HEK293 (cell line): ENCODE data around the gene BRINP2.

Experiments used
- CTCF ChIA-PET: fragments of 350-600 bp; formaldehyde crosslinking; extraction: SDS; loops from one replicate; lab custom pipeline; 2021; ENCODE audit warnings: antibody characterized with exemption; lab: Yijun Ruan, JAX
- POLR2A ChIA-PET: fragments of 300-600 bp; formaldehyde crosslinking; extraction: SDS; loops from one replicate; lab custom pipeline; 2020; ENCODE audit warnings: antibody characterized with exemption, inconsistent platforms; lab: Yijun Ruan, JAX
- H3K27ac ChIP-seq: fragments of 200-500 bp; sonication (Bioruptor generic); 2 replicates; pipeline ENCODE4 v1.5.1; 2014; ENCODE audit warnings: low read depth, low read length, control low read depth, inconsistent platforms; ENCODE audit errors: extremely low read depth
- H3K36me3 ChIP-seq, 2 experiments: fragments of 200-500 bp in 1 of 2; sonication (Bioruptor generic) in 1 of 2; 1 replicate in 1 of 2; 2 replicates in 1 of 2; pipeline ENCODE4 v1.5.1; 2014 to 2017; ENCODE audit warnings: inconsistent platforms in 2 of 2, low read length in 2 of 2; ENCODE audit not compliant: control insufficient read depth in 2 of 2, insufficient read depth in 1 of 2
- H3K4me1 ChIP-seq: fragments of 200-500 bp; sonication (Bioruptor generic); 2 replicates; pipeline ENCODE4 v1.5.1; 2014; ENCODE audit warnings: mild to moderate bottlenecking, low read length, inconsistent platforms; ENCODE audit not compliant: control insufficient read depth, insufficient read depth
- H3K4me3 ChIP-seq: 2 replicates; pipeline ENCODE4 v1.5.1; 2011; ENCODE audit warnings: low read depth, mild to moderate bottlenecking, control low read depth, low read length, moderate library complexity
- H3K9me3 ChIP-seq: fragments of 200-500 bp; sonication (Bioruptor generic); 2 replicates; pipeline ENCODE4 v1.5.1; 2014; ENCODE audit warnings: low read depth, low read length, inconsistent platforms; ENCODE audit not compliant: control insufficient read depth, insufficient read depth
- PRDM1 ChIP-seq: fragments of 450-650 bp; formaldehyde crosslinking; IDR thresholded peaks from 2 replicates; pipeline ENCODE4; 2016; ENCODE audit warnings: missing biosample characterization, missing genetic modification characterization
- RBAK ChIP-seq: fragments of 450-650 bp; formaldehyde crosslinking; IDR thresholded peaks from 2 replicates; pipeline ENCODE4 v1.5.1; 2016; ENCODE audit warnings: missing biosample characterization, missing genetic modification characterization
- REPIN1 ChIP-seq: fragments of 450-650 bp; formaldehyde crosslinking; IDR thresholded peaks from 2 replicates; pipeline ENCODE4 v1.5.1; 2017; ENCODE audit warnings: missing biosample characterization, missing genetic modification characterization, low read depth
- SCRT1 ChIP-seq: fragments of 450-650 bp; formaldehyde crosslinking; IDR thresholded peaks from 2 replicates; pipeline ENCODE4 v1.5.1; 2016; ENCODE audit warnings: missing biosample characterization, missing genetic modification characterization, borderline replicate concordance
- ZBTB1 ChIP-seq: fragments of 450-650 bp; formaldehyde crosslinking; IDR thresholded peaks from 2 replicates; pipeline ENCODE4 v1.5.1; 2016; ENCODE audit warnings: missing biosample characterization, missing genetic modification characterization
- ZBTB17 ChIP-seq: fragments of 450-650 bp; formaldehyde crosslinking; IDR thresholded peaks from 2 replicates; pipeline ENCODE4 v1.5.1; 2016; ENCODE audit warnings: missing biosample characterization, missing genetic modification characterization
- ZNF112 ChIP-seq: fragments of 450-650 bp; formaldehyde crosslinking; IDR thresholded peaks from 2 replicates; pipeline ENCODE4 v1.5.0; 2017; ENCODE audit warnings: missing biosample characterization, missing genetic modification characterization
- ZNF133 ChIP-seq: fragments of 450-650 bp; formaldehyde crosslinking; IDR thresholded peaks from 2 replicates; pipeline ENCODE4 v1.5.1; 2016; ENCODE audit warnings: missing biosample characterization, missing genetic modification characterization
- ZNF169 ChIP-seq: fragments of 450-650 bp; formaldehyde crosslinking; IDR thresholded peaks from 2 replicates; pipeline ENCODE4 v1.5.1; 2016; ENCODE audit warnings: missing biosample characterization, missing genetic modification characterization
- ZNF23 ChIP-seq: fragments of 450-650 bp; formaldehyde crosslinking; IDR thresholded peaks from 2 replicates; pipeline ENCODE4 v1.5.1; 2016; ENCODE audit warnings: missing biosample characterization, missing genetic modification characterization, borderline replicate concordance
- ZNF354C ChIP-seq: fragments of 450-650 bp; formaldehyde crosslinking; IDR thresholded peaks from 2 replicates; pipeline ENCODE4 v1.5.1; 2016; ENCODE audit warnings: missing biosample characterization, missing genetic modification characterization, low read depth, borderline replicate concordance
- ZNF37A ChIP-seq: fragments of 450-650 bp; IDR thresholded peaks from 2 replicates; pipeline ENCODE4 v1.5.1; 2018; ENCODE audit warnings: missing biosample characterization, missing genetic modification characterization
- ZNF423 ChIP-seq: fragments of 450-650 bp; formaldehyde crosslinking; IDR thresholded peaks from 2 replicates; pipeline ENCODE4 v1.5.1; 2016; ENCODE audit warnings: missing biosample characterization, missing genetic modification characterization
- ZNF530 ChIP-seq: fragments of 450-650 bp; formaldehyde crosslinking; IDR thresholded peaks from 2 replicates; pipeline ENCODE4 v1.5.1; 2016; ENCODE audit warnings: low read depth, missing biosample characterization, missing genetic modification characterization
- ZNF548 ChIP-seq: fragments of 450-650 bp; formaldehyde crosslinking; IDR thresholded peaks from 2 replicates; pipeline ENCODE4 v1.5.1; 2016; ENCODE audit warnings: missing biosample characterization, missing genetic modification characterization
- ZNF629 ChIP-seq: fragments of 450-650 bp; formaldehyde crosslinking; IDR thresholded peaks from 2 replicates; pipeline ENCODE4 v1.5.1; 2017; ENCODE audit warnings: missing biosample characterization, missing genetic modification characterization
- ZNF670 ChIP-seq: fragments of 450-650 bp; formaldehyde crosslinking; IDR thresholded peaks from 2 replicates; pipeline ENCODE4 v1.5.1; 2016; ENCODE audit warnings: missing biosample characterization, missing genetic modification characterization, low read depth
- ZNF677 ChIP-seq: fragments of 450-650 bp; IDR thresholded peaks from 2 replicates; pipeline ENCODE4 v1.5.0; 2018; ENCODE audit warnings: missing biosample characterization, mild to moderate bottlenecking, missing genetic modification characterization, moderate library complexity
- ZNF747 ChIP-seq: fragments of 450-650 bp; formaldehyde crosslinking; IDR thresholded peaks from 2 replicates; pipeline ENCODE4 v1.5.1; 2016; ENCODE audit warnings: missing biosample characterization, missing genetic modification characterization
- ZNF776 ChIP-seq: fragments of 450-650 bp; formaldehyde crosslinking; IDR thresholded peaks from 2 replicates; pipeline ENCODE4 v1.5.0; 2017; ENCODE audit warnings: missing biosample characterization, missing genetic modification characterization, borderline replicate concordance
- ZNF785 ChIP-seq: fragments of 450-650 bp; formaldehyde crosslinking; IDR thresholded peaks from 2 replicates; pipeline ENCODE4 v1.5.1; 2016; ENCODE audit warnings: missing biosample characterization, missing genetic modification characterization
- ZNF792 ChIP-seq: fragments of 450-650 bp; formaldehyde crosslinking; IDR thresholded peaks from 2 replicates; pipeline ENCODE4 v1.5.1; 2016; ENCODE audit warnings: missing biosample characterization, missing genetic modification characterization
- ZSCAN23 ChIP-seq: fragments of 450-650 bp; formaldehyde crosslinking; IDR thresholded peaks from 2 replicates; pipeline ENCODE4 v1.5.1; 2016; ENCODE audit warnings: missing biosample characterization, missing genetic modification characterization
- TF ChIP-seq, protein P1 (sequence below): fragments of 450-650 bp; IDR thresholded peaks from 2 replicates; pipeline ENCODE4 v1.5.1; 2018; ENCODE audit warnings: missing biosample characterization, missing genetic modification characterization
- TF ChIP-seq, protein P2 (sequence below): fragments of 450-650 bp; formaldehyde crosslinking; optimal IDR thresholded peaks from 2 replicates; pipeline ENCODE3; 2016; ENCODE audit warnings: missing biosample characterization, mild to moderate bottlenecking, missing genetic modification characterization
- TF ChIP-seq, protein P3 (sequence below): fragments of 450-650 bp; formaldehyde crosslinking; IDR thresholded peaks from 2 replicates; pipeline ENCODE4 v1.5.1; 2017; ENCODE audit warnings: missing biosample characterization, missing genetic modification characterization
- TF ChIP-seq, protein P4 (sequence below): fragments of 450-650 bp; formaldehyde crosslinking; IDR thresholded peaks from 2 replicates; pipeline ENCODE4 v1.5.1; 2016; ENCODE audit warnings: missing biosample characterization, missing genetic modification characterization, borderline replicate concordance
- TF ChIP-seq, protein P5 (sequence below): fragments of 450-650 bp; formaldehyde crosslinking; IDR thresholded peaks from 2 replicates; pipeline ENCODE4 v1.5.1; 2016; ENCODE audit warnings: missing biosample characterization, missing genetic modification characterization

The BRINP2 gene

DNA sequence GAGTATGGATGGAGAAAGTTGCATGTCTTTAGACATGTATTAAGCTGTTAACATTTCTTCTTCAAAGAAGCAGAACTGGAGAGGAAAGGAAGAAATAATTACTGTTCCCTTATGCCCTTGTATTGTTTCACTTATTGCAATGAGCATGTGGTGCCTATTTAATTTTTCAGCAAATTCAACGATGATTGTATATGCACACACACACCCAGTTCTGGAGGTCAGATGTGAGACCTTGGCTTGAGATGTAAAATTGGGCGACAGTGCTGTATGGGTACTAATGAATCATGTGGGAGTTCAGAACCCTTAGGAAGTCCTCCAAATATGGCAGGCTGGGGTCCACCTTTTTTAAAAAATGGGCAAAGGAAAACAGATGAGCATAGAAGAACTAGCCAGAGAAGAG is 27.5 kb downstream of the BRINP2 start (continued):
- TF ChIP-seq, protein P1, sequence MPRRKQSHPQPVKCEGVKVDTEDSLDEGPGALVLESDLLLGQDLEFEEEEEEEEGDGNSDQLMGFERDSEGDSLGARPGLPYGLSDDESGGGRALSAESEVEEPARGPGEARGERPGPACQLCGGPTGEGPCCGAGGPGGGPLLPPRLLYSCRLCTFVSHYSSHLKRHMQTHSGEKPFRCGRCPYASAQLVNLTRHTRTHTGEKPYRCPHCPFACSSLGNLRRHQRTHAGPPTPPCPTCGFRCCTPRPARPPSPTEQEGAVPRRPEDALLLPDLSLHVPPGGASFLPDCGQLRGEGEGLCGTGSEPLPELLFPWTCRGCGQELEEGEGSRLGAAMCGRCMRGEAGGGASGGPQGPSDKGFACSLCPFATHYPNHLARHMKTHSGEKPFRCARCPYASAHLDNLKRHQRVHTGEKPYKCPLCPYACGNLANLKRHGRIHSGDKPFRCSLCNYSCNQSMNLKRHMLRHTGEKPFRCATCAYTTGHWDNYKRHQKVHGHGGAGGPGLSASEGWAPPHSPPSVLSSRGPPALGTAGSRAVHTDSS: no peak
- TF ChIP-seq, protein P2, sequence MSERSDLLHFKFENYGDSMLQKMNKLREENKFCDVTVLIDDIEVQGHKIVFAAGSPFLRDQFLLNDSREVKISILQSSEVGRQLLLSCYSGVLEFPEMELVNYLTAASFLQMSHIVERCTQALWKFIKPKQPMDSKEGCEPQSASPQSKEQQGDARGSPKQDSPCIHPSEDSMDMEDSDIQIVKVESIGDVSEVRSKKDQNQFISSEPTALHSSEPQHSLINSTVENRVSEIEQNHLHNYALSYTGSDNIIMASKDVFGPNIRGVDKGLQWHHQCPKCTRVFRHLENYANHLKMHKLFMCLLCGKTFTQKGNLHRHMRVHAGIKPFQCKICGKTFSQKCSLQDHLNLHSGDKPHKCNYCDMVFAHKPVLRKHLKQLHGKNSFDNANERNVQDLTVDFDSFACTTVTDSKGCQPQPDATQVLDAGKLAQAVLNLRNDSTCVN: no peak
- no peak for TF ChIP-seq ZNF670 (tag by site-specific recombination)
- TF ChIP-seq ZNF112 (tag by site-specific recombination): no peak
- TF ChIP-seq ZNF785: no peak
- no peak for TF ChIP-seq ZNF133 (tag by site-specific recombination)
- no peak for TF ChIP-seq ZNF23
- no peak for TF ChIP-seq ZNF629 (tag by site-specific recombination)
- no peak for TF ChIP-seq ZNF747 (tag by site-specific recombination)
- TF ChIP-seq, protein P3, sequence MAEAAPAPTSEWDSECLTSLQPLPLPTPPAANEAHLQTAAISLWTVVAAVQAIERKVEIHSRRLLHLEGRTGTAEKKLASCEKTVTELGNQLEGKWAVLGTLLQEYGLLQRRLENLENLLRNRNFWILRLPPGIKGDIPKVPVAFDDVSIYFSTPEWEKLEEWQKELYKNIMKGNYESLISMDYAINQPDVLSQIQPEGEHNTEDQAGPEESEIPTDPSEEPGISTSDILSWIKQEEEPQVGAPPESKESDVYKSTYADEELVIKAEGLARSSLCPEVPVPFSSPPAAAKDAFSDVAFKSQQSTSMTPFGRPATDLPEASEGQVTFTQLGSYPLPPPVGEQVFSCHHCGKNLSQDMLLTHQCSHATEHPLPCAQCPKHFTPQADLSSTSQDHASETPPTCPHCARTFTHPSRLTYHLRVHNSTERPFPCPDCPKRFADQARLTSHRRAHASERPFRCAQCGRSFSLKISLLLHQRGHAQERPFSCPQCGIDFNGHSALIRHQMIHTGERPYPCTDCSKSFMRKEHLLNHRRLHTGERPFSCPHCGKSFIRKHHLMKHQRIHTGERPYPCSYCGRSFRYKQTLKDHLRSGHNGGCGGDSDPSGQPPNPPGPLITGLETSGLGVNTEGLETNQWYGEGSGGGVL: no peak

DNA sequence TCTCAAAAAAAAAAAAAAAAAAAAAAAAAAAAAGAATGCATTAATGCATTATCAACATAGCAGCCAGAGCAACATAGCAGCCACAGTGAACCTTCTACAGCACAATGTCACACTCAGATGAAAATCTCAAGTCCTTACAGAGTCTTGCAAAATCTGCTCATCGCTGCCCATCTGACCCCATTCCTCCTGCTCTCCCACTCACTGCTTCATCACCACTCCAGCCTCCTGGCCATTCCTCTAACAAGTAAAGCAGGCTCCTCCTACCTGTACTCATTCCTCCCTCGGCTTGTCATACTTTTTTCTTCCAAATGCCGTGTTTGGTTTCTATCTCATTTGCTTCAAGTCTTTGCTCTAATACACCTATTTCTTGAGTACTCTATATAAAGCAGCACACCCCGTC is 29.5 kb downstream of the BRINP2 start:
- ChIA-PET CTCF (interaction anchor here (0.6 to 0.7 kb wide), 2 partner anchors 645 to 740 kb away, joined by 3 read pairs; no protein-coding TSS in a partner anchor), POLR2A (no interaction called here)
- no peak overlapping the region for H3K27ac ChIP-seq
- H3K4me3 ChIP-seq: no peak overlapping the region
- H3K36me3 ChIP-seq: no peaks in the 10 kb centered on the region
- H3K4me1 ChIP-seq: no peaks in the 10 kb centered on the region
- no peaks in the 10 kb centered on the region for H3K9me3 ChIP-seq
- TF ChIP-seq ZNF776 (tag by site-specific recombination) (no peak), ZNF677 (tag by site-specific recombination) (no peak), PRDM1 (no peak), ZSCAN23 (tag by site-specific recombination) (no peak), ZNF548 (tag by site-specific recombination) (no peak), ZNF530 (tag by site-specific recombination) (no peak), ZNF423 (tag by site-specific recombination) (no peak), ZBTB1 (tag by site-specific recombination) (no peak), ZNF133 (tag by site-specific recombination) (no peak), ZNF792 (tag by site-specific recombination) (no peak), RBAK (tag by site-specific recombination) (no peak), ZNF354C (tag by site-specific recombination) (no peak), ZBTB17 (tag by site-specific recombination) (no peak), ZNF37A (tag by site-specific recombination) (no peak), REPIN1 (tag by site-specific recombination) (no peak), ZNF169 (tag by site-specific recombination) (no peak), SCRT1 (tag by site-specific recombination) (no peak)
- TF ChIP-seq, protein P4, sequence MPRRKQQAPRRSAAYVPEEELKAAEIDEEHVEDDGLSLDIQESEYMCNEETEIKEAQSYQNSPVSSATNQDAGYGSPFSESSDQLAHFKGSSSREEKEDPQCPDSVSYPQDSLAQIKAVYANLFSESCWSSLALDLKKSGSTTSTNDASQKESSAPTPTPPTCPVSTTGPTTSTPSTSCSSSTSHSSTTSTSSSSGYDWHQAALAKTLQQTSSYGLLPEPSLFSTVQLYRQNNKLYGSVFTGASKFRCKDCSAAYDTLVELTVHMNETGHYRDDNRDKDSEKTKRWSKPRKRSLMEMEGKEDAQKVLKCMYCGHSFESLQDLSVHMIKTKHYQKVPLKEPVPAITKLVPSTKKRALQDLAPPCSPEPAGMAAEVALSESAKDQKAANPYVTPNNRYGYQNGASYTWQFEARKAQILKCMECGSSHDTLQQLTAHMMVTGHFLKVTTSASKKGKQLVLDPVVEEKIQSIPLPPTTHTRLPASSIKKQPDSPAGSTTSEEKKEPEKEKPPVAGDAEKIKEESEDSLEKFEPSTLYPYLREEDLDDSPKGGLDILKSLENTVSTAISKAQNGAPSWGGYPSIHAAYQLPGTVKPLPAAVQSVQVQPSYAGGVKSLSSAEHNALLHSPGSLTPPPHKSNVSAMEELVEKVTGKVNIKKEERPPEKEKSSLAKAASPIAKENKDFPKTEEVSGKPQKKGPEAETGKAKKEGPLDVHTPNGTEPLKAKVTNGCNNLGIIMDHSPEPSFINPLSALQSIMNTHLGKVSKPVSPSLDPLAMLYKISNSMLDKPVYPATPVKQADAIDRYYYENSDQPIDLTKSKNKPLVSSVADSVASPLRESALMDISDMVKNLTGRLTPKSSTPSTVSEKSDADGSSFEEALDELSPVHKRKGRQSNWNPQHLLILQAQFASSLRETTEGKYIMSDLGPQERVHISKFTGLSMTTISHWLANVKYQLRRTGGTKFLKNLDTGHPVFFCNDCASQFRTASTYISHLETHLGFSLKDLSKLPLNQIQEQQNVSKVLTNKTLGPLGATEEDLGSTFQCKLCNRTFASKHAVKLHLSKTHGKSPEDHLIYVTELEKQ (tag by site-specific recombination): no peak
- TF ChIP-seq, protein P5, sequence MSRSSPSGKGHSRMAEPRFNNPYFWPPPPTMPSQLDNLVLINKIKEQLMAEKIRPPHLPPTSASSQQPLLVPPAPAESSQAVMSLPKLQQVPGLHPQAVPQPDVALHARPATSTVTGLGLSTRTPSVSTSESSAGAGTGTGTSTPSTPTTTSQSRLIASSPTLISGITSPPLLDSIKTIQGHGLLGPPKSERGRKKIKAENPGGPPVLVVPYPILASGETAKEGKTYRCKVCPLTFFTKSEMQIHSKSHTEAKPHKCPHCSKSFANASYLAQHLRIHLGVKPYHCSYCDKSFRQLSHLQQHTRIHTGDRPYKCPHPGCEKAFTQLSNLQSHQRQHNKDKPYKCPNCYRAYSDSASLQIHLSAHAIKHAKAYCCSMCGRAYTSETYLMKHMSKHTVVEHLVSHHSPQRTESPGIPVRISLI: no peak
